Inflammatory macrophage treated with lipopolysaccharide for 4 hours (primary cell): ENCODE results near the gene NUDT22.
"Not testable (repeated sequence)": the region's sequence is repeated elsewhere in the genome, so short reads cannot be mapped to it uniquely, and the experiment has no call there.

Source experiments
- DNase-seq: peaks from one replicate; pipeline ENCODE4 v3.0.0-alpha.2; 2020

NUDT22 gene

DNA sequence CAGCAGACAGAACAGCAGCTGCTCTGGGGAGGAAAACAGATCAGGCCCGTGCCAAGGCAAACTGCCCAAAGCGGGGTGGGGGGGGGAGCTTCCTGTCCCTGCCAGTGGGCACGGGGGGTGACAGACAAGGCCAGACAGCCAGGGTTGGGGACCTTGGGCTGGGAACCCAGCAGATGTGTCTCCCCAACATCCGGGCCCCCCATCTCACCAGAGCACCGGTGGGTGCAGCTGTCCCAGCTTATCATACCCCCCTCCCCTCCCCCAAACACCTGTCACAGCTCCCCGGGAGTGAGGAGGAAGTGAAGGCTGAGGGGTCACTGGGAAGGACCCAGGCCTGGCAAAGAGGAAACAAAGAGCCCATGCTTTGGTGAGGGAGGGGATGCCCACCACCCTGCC is 19.3 kb downstream of the NUDT22 start:
- DNase-seq, result no peak

DNA sequence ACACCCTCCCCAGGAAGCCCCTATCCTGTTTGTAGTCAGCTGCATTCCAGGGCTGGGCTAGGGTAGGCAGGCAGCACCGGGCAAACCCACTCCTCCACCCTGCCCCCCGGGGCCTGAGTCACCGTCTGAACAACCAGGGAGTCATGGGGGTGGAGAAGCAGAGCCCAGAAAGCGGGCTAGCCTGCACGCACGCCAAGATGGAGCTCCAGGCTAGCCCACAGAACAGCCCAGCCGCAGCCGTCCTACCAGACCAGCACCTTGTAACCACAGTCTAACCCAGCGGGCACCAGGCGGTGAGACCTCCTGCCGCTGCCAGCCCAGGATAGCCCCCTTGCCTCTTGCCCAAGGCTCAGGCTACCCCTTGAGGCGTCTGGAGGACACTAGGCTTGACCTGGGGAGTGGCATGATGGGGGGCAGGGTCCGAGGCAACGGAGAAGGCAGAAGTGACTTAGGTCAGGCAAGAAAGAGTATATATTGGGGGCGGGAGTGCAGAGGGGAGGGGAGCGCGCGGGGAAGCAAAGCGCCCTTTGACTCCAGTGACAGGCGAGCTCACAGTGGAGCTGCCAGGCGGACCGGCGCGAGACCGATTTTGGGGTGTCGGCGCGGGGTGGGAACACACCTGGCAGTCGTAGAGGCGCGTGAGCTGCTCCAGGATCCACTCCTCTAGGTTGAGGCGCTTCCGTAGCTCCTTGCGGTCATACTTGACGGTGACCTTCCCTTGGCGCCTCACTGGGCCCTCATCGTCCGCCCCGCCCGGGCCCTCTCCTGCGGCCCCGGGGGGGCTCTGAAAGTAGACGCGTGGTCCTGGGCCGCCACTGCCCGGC is 19.9 kb downstream of the NUDT22 start:
- DNase-seq, result peak; percentile 78

DNA sequence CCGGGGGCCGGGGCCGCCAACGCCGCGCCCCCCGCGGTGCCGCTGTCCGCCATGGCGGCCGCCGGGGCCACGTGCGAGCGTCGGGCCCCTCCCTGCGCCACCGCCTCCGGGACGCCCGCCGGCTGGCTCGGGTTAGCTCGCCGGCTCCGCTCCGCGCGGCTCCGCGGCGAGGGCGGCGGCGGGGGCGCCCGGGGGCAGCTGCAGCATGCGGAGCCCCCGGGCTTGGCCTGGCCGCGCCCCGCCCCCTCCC is 20.5 kb downstream of the NUDT22 start:
- not testable (repeated sequence) for DNase-seq

DNA sequence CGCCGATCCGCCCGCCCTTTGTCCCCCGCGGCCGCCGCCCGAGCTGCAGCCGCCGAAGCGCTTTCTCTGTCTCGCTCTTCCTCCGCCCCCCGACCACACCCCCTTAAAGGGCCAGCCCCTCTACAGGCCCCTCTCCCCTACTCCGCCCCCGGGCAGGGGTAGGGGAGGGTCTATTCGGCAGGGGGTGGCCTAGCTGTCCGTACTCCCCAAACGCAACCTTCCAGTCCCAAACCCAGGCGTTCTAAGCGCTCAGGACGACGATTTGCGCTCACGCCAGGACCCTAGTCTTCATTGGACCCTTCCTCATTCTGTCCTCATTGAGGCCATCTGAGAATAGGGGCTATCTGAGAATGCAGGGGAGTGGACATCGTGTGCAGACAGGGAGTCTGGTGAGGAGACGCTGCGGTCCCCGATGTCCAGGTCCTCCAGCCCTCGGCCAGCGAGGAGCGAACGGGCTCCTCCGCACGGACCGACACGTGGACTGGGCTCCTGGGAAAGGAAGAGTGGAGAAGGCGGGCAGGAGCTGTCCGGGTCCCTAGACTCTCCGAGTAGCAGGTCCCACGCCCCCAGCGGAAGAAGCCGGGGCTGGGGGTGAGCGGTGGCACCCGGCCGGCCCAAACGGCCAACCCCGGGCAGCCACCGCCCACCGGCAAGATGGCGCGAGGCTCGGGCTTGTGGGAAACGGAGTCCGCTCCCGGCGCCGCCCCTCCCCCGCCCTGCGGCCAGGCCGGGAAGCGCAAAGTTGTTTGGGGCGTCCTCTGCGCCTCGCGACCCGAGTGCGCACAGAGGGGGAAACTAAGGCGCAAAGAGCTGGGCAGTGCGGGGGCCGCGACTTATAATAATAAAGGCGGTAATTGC is 21.0 kb downstream of the NUDT22 start, which contains the start of gene PPP1R14B:
Gene PPP1R14B (minus strand): TSS at position 73 of the 858 bp plus-strand sequence. CDS start 270 bp downstream, outside the sequence.
- DNase-seq, result peak; percentile 74

DNA sequence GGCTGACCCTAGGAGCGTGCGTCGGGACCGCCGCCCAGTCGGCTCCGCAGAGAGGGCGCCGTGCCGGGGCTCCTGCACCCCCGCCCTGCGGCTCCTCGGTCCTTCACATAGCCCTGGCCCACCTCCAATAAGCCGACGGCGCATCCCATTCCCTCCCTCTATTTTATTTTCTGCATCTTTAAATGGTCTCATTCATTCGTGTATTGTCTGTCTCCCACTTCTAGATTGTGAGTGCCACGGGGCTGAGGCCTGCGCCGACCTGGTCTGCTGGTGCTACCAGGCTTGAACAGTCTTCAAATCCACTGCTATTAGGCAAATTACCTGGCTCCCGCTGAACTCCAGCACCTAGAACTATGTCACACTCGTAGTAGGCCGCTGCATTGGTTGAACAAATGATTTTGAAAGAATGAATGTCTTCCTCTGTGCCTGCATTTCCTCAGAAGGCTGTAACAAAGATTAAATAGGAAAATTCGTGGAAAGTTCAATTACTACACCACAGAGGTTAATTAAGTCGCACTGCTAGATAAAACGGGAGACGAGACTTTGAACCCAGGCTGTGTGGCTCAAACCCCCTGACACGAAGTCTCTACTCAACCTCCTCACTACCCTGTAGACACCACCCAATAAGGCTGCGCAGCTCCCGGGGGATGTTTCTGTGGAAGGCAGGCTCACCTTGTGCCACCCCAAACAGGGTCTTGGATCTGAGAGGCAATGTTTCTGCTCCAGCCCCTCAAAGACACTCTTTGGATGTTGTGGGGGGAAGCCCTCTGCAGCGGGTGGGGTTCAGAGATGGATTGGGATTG is 21.9 kb downstream of the NUDT22 start:
- no peak for DNase-seq

DNA sequence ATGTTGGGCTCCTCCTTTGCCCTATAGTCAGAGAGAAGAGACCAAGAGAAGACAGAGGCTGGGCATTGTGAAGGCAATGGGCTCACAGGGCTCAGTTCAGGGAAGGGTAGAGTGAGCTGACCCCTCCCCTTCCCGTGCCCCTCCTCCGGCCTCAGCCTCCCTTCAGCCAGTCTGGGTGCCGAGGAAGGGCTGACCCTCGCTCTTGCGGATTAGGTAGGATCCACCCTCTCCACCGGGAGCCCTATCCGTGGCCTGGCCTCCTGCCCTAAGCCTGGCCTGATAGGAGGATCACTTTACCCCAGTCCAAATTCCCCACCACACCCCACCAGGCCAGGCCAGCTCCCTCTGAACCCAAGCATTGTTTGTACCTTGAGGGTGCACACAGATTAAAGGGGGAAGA is 22.5 kb downstream of the NUDT22 start:
- DNase-seq, result no peak

DNA sequence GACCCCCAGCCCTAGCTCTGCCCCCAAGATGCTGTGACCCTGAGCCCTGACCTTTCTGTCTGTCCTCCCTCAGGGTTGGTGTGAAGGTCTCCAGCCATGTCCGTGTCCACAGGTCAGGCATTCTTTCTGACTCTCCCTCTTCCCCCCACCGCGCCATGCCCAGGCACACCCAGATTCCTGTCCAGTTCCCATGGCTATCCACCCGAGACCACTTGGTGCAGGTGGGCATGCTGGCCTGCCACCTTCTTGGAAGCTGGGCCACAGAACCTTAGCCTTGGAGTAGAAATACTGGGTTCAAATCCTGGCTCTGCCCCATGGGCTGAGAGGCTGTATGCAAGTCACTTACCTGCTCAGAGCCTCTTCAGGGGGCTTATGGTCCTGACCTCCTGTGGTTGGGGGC is 23.0 kb downstream of the NUDT22 start:
- DNase-seq, result no peak

DNA sequence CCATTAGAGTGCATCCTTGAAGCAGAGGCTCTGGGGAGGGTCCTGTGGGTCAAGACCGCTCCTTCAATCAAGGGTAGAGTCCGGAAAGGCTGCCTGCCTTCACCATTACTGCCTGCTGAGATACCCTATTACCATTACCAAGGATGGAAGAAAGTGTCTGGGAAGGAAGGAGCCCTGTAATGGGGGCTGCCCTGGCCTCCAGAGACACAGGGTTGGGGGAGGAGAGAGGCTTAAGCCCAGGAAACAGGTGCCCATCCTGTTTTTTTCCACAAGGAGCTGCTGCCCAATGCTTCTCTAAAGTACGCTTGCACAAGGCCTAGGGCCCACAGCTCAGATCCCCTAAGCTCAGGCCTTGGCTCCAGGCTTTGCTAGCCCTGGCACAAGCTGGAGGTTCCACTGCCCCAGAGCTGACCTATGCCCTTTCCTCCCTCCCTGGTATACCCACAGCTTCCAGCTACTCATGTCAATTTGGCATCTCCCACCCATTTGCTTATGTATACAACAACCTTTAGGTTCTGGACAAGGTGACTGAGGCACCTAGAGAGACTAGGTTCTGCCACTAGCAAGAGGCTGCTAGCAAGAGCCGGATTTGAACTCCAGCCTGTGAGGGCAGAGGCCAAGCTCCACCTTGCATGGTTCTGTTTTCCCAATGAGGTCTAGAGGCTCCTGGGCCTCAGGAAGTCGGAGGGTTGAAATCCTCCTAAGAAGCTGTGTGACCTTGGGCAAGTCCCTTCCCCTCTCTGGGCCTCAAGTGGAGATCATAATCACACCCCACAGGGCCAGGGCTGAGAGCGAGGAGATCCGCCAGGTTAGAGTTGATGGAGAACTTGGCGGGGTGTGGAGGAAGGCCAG is 23.7 kb downstream of the NUDT22 start:
- DNase-seq, result no peak

DNA sequence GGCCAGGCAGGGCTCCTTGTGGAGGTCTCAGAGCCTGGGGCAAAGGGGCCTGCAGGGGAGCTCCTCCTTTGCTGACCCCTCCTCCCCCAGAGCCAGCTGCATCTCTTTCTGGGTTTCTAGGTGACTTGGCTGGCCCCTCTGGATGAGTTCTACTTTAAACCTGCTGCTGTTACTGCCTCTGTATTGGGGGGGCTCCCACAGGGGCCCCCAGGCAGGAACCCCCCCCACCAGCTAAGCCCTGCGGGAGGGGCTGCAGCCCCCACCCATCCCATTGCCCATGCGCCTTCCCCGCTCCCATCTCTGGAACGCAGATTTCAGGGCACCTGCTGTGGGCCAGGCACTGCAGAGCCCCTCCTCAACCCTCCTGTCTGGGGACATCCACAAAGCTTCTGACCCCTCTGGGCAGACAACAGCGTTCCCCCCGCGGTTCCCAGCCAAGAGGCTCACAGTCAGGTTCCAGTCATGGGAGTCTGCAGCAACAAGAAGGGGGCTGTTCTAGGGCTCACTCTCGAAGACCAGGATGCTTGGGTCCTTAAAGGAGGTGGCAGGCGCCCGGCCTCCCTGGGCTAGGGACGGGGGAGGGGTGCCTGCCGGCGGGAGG is 24.4 kb downstream of the NUDT22 start:
- no peak for DNase-seq

DNA sequence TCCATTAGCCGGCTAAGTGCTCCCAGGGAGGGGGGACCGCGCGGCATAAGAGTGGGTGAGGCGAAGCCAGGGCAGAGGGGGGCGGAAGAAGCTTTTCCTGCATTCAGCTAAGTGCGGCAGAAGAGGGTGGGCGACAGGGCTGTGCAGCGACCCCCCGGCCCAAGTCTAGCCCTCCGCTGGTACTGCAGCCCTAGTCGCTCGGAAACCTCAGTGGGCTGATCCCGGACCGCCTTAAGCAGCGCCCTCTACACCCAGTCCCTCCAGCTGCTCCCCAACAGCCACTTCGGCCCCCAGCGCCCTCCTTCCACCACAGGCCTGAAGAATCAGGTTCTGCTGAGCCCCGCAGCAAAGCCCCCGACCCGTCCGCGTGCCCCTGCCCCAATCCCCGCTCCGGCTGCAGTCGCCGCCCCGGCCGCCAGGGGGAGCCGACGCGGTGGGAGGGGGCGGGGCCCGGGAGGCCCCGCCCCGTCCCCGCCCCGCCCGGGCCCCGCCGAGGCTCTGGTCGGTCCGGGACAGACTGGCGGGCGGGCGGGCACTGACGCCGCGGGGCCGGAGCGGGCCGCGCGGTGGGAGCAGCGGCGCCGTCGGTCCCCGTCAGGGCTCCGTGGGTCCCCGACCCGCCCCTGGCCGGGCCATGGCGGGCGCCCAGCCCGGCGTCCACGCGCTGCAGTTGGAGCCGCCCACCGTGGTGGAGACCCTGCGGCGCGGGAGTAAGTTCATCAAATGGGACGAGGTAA is 25.1 kb downstream of the NUDT22 start, which contains the start of gene PLCB3:
Gene PLCB3 (plus strand): TSS at position 515 of the 737 bp plus-strand sequence. CDS start 120 bp downstream, at position 635.
- DNase-seq, result peak; percentile 70

DNA sequence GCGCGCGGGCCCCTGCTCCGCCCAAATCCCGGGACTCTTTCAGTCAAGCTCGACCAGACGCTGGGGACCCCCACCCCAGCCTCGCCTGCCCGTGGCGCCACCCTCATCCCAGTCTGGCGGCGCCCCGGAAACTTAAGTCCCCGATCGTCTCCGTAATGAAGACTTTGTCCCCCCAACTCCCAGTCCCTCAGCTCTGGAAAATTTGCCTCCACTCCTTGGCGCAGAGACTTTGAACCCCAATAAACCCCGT is 25.6 kb downstream of the NUDT22 start:
- no peak for DNase-seq

DNA sequence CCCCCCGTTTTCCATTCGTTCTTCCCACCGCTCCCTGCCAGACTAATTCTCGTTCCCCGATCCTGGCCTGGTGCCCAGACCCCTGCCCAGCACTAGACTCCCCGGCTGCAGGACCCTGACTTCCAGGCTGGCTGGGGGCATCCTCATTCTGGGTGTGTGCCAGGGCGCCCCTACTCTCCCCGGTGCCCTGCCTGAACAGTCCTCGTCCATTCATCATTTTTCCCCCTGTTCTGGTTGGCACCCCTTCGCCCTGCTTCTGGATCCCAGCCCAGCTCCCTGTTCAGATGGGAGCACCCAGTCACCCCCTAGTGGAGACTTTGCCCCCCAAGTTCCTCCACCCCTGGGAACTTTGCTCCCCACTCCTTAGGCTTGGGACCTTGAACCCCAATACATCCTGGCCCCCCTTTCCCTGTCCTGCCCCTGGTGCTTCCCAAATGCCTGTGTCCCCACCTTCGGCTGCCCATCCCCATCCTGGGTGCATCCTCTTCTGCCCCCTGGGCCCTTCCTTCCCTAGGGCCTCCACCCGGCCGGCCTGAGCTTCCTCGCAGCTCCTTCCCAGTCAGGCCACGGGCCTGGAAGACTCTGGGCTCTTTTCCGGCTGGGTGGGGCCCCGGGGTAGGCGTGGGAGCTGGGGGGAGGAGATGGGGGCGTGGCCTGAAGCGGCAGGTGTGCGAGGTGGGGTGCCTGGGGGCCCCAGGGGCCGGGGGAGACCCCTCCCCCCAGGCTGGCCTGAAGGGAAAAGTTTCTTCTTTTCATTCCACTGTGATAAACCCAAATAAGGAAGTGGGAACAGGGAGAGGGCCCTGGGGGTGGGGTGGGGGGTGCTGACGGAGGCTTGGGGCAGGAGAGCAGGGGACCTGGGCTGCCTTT is 26.2 kb downstream of the NUDT22 start:
- peak; percentile 51 for DNase-seq

DNA sequence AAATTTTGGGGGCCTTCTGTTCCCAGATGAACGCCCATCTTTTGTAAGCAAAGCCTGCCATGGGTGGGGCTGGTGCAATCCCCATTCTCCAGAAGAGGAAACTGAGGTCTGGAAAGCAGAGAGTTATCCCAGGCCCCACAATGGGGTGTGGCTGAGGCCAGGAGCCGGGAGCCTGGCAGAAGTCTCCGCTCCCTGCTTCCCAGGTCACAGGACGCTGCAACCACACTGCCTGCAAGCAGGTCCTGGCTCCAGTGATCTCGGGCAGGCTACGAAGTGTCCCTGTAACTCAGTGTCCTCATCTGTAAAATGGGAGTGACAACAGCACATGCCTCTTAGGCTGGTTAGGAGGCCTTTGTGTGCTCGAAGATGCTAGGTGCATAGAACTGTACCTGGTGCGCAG is 27.0 kb downstream of the NUDT22 start:
- no peak for DNase-seq

DNA sequence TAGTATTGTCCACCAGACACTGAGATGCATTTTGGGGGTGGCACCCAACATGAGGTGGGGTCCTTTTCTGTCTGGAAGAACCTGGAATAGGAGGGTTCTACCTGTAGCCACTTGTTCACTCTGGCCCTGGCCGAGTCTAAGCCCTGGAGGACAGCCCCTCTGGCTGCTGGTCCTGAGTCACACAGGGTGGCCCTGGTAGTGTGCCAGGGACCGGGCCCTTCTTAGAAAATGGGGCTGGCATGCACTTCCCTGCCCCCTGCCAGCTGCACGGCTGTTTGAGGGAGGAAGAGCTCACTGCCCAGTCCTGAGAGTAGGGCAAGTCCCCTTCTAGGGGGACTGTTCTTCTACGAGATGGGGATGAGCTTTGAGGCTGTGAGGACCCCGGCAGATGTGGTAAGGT is 27.4 kb downstream of the NUDT22 start:
- DNase-seq, result no peak

DNA sequence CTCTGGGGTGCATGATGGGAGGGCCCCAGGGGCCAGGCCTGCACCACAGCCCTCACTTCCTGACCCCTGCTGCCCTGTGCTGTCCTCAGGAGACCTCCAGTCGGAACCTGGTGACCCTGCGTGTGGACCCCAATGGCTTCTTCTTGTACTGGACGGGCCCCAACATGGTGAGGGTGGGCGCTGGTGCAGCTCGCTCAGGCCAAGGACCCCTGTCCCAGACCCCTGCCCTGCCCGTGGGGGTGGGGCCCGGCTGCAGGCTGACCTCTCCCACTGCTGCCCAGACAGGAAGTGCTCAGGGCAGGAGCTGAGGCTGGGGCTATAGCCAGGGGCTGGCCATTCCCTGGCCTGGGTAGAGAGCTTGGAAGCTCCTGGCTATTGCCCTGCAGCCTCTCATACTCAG is 28.3 kb downstream of the NUDT22 start:
- no peak for DNase-seq

DNA sequence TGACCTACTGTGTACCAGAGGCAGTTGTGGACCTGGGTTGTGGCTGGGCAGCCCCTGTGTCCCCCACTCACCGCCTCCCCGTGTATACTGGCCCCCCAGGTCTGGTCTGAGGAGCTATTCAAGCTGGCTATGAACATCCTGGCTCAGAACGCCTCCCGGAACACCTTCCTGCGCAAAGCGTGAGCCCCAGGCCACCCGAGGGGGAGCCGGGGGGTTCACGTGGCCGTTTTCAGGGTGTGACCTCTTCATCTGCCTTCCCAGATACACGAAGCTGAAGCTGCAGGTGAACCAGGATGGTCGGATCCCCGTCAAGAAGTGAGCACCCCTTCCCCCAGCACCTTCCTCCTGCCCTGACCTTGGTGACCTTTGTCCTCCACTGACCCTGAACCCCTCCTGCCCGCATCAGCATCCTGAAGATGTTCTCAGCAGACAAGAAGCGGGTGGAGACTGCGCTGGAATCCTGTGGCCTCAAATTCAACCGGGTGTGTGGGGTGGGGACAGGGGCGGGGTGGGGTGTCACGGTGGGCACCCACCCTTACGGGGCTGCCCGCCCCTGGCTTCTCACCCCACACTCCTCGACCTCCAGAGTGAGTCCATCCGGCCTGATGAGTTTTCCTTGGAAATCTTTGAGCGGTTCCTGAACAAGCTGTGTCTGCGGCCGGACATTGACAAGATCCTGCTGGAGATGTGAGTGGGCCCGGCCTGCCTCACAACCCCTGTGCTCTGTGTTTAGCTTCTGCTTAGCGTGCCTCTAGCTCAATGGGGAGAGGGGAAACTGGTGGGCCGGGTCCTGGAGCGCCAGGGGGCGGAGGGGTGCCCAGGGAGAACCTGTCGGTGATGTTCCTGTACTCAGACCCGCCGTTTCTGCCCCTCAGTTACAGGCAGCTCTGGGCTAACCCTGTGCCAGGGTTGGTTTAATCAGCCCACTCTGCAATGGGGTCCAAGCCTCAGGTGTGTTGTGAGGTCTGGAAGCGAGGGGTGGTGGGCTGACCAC is 29.4 kb downstream of the NUDT22 start:
- DNase-seq, result no peak

DNA sequence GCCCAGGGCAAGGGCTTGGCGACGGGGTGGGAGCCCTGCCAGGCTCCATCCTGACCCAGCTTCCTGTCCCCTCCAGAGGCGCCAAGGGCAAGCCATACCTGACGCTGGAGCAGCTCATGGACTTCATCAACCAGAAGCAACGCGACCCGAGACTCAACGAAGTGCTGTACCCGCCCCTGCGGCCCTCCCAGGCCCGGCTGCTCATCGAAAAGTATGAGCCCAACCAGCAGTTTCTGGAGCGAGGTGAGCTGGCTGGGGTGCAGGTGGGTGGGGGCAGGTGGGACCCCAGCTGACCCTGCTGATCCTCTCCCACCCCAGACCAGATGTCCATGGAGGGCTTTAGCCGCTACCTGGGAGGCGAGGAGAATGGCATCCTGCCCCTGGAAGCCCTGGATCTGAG is 30.2 kb downstream of the NUDT22 start:
- DNase-seq, result no peak

DNA sequence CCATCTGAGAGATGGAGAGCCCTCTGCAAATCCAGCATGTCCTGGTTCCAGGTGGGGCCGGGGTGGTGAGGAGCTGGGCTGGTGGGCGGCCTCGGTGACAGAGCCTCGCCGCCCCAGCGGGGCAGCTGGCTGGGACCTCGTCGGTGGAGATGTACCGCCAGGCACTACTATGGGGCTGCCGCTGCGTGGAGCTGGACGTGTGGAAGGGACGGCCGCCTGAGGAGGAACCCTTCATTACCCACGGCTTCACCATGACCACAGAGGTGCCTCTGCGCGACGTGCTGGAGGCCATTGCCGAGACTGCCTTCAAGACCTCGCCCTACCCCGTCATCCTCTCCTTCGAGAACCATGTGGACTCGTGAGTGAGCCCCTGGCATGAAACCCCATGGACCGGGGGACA is 32.3 kb downstream of the NUDT22 start:
- no peak for DNase-seq

DNA sequence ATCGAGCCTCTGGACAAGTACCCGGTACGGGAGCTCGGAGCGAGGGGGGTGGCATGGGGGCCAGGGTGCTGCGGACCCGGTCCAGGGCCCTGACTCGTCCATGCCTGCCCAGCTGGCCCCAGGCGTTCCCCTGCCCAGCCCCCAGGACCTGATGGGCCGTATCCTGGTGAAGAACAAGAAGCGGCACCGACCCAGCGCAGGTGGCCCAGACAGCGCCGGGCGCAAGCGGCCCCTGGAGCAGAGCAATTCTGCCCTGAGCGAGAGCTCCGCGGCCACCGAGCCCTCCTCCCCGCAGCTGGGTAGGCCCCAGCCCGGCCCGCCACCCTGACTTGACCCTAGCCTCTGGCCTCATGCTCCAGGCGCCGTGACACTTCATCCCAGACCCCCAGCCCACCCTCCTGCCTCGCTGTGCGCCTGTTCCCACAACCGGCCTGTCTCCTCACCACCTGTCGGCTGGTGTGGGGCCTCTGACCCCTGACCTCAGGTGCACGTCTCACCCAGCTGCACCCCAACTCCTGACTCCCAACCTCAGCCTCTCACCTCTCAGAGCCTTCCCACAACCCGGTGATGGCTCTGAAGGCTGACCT is 33.0 kb downstream of the NUDT22 start:
- DNase-seq, result no peak
